HCT116 (cell line): ENCODE measurements around the gene TACC2. TPM values are rescaled to one million over a fixed set of nuclear protein-coding genes. Genes with fewer than 3 reads are reported as not detected.
"Not testable (repeated sequence)": the region's sequence is repeated elsewhere in the genome, so short reads cannot be mapped to it uniquely, and the experiment has no call there.

Experiments
- ATAC-seq: fragments of 200-7000 bp; cut with Tn5 transposase; 2 replicates; pipeline ENCODE4 v1.9.1; 2020; ENCODE audit warnings: mild to moderate bottlenecking, moderate library complexity
- BruUV-seq: library from RNA; stranded (reverse); fragments of 400-500 nt; replicated peaks from 2 replicates; lab custom pipeline; 2021; lab: Mats Ljungman, UMichigan
- CTCF ChIA-PET: fragments of 300-600 bp; sonication (Branson Sonifier 250); formaldehyde crosslinking; loops from one replicate; lab custom pipeline; 2021; ENCODE audit warnings: antibody characterized with exemption; lab: Charles Lee
- POLR2A ChIA-PET: fragments of 300-600, 350-600 bp; sonication (Branson Sonifier 250); formaldehyde crosslinking; loops from one replicate; lab custom pipeline; 2021; ENCODE audit warnings: antibody characterized with exemption; lab: Charles Lee
- RAD21 ChIA-PET, 2 experiments: fragments of 300-600 bp; sonication (Branson Sonifier 250); formaldehyde crosslinking; loops; one replicate each; lab custom pipeline; 2023; ENCODE audit warnings: low total read pairs in 2 of 2; ENCODE audit not compliant: uncharacterized antibody in 2 of 2, unreplicated experiment in 2 of 2, low non-redundant PET in 1 of 2; lab: Charles Lee
- DNase-seq: peaks from one replicate; pipeline ENCODE4 v3.0.0-alpha.2; 2010; ENCODE audit warnings: low read depth, low spot score
- H2AFZ ChIP-seq: fragments of 200-600 bp; shearing (Covaris generic), sonication (generic); 2 replicates; pipeline ENCODE4 v1.6.1; 2017; ENCODE audit warnings: low read depth, mixed run types, mixed read lengths, antibody characterized with exemption, low read length; ENCODE audit not compliant: poor library complexity, severe bottlenecking
- H3K27ac ChIP-seq: 2 replicates; pipeline ENCODE4 v1.5.1; 2012; ENCODE audit warnings: low read depth, low read length
- H3K27me3 ChIP-seq: fragments of 200-600 bp; sonication (generic); 2 replicates; pipeline ENCODE4 v1.6.1; 2016; ENCODE audit warnings: mixed run types, low read length, mixed read lengths; ENCODE audit not compliant: insufficient read depth
- H3K36me3 ChIP-seq, 2 experiments: fragments of 200-500 bp in 1 of 2; fragments of 200-600 bp in 1 of 2; sonication (Bioruptor generic) in 1 of 2; sonication (generic) in 1 of 2; 2 replicates each; pipeline versions ENCODE4 v1.5.1 to v1.6.1; 2014 to 2016; ENCODE audit warnings: low read length in 2 of 2, inconsistent platforms in 1 of 2, mixed read lengths in 1 of 2, mixed run types in 1 of 2; ENCODE audit not compliant: insufficient read depth in 2 of 2, control insufficient read depth in 1 of 2
- H3K4me1 ChIP-seq, 2 experiments: fragments of 200-600 bp in 1 of 2; sonication (generic) in 1 of 2; 2 replicates each; pipeline versions ENCODE4 v1.5.1 to v1.6.1; 2012 to 2017; ENCODE audit warnings: low read length in 2 of 2, inconsistent platforms in 1 of 2, mild to moderate bottlenecking in 1 of 2, mixed read lengths in 1 of 2, mixed run types in 1 of 2, moderate library complexity in 1 of 2; ENCODE audit not compliant: insufficient read depth in 2 of 2, control insufficient read depth in 1 of 2
- H3K4me2 ChIP-seq: fragments of 200-600 bp; sonication (generic); 2 replicates; pipeline ENCODE4 v1.6.1; 2017; ENCODE audit warnings: mixed run types, low read length, mixed read lengths
- H3K4me3 ChIP-seq, 2 experiments: fragments of 200-600 bp in 1 of 2; sonication (generic) in 1 of 2; replicated peaks in 1 of 2; 2 replicates each; pipeline ENCODE4 v1.5.1; 2011 to 2016; ENCODE audit warnings: low read length in 2 of 2, control low read depth in 1 of 2, low read depth in 1 of 2, mild to moderate bottlenecking in 1 of 2, mixed read lengths in 1 of 2, mixed run types in 1 of 2
- H3K79me2 ChIP-seq: fragments of 200-600 bp; sonication (generic); 2 replicates; pipeline ENCODE4 v1.6.1; 2017; ENCODE audit warnings: mild to moderate bottlenecking, mixed run types, low read length, moderate library complexity, mixed read lengths; ENCODE audit not compliant: insufficient read depth
- H3K9ac ChIP-seq: fragments of 200-600 bp; sonication (generic); 2 replicates; pipeline ENCODE4 v1.6.1; 2016; ENCODE audit warnings: low read length, mixed read lengths
- H3K9me2 ChIP-seq: fragments of 200-600 bp; sonication (generic), shearing (Covaris generic); 2 replicates; pipeline ENCODE4 v1.6.1; 2017; ENCODE audit warnings: mixed run types, mild to moderate bottlenecking, moderate library complexity; ENCODE audit not compliant: insufficient read depth
- H3K9me3 ChIP-seq, 2 experiments: fragments of 200-500 bp in 1 of 2; fragments of 200-600 bp in 1 of 2; sonication (Bioruptor generic) in 1 of 2; sonication (generic) in 1 of 2; 2 replicates each; pipeline ENCODE4 v1.6.1; 2014 to 2017; ENCODE audit warnings: low read length in 2 of 2, mixed read lengths in 2 of 2, inconsistent platforms in 1 of 2, low read depth in 1 of 2, mild to moderate bottlenecking in 1 of 2, mixed run types in 1 of 2, moderate library complexity in 1 of 2; ENCODE audit not compliant: control insufficient read depth in 1 of 2, insufficient read depth in 1 of 2
- H4K20me1 ChIP-seq: fragments of 200-600 bp; sonication (generic), shearing (Covaris generic); 2 replicates; pipeline ENCODE4 v1.6.1; 2017; ENCODE audit warnings: mixed run types, mild to moderate bottlenecking, moderate library complexity; ENCODE audit not compliant: insufficient read depth
- CBX3 ChIP-seq: IDR thresholded peaks from 2 replicates; pipeline ENCODE4 v1.6.1; 2012; ENCODE audit warnings: low read depth
- CEBPB ChIP-seq: IDR thresholded peaks from 2 replicates; pipeline ENCODE4 v1.6.1; 2012; ENCODE audit warnings: low read depth
- CTCF ChIP-seq, 3 experiments: fragments of 200-600 bp in 1 of 3; sonication (generic) in 1 of 3; IDR thresholded peaks in 2 of 3; conservative IDR thresholded peaks in 1 of 3; 2 replicates each; pipeline ENCODE4 v1.5.1; 2012 to 2017; ENCODE audit warnings: low read depth in 2 of 3, low read length in 2 of 3, antibody characterized with exemption in 1 of 3, borderline replicate concordance in 1 of 3, control low read depth in 1 of 3, mild to moderate bottlenecking in 1 of 3, mixed read lengths in 1 of 3, mixed run types in 1 of 3, moderate library complexity in 1 of 3; ENCODE audit not compliant: insufficient read depth in 1 of 3
- FOSL1 ChIP-seq: IDR thresholded peaks from 2 replicates; pipeline ENCODE4 v1.6.1; 2012; ENCODE audit warnings: low read depth
- JUND ChIP-seq: IDR thresholded peaks from 2 replicates; pipeline ENCODE4 v1.6.1; 2012
- POLR2A ChIP-seq: IDR thresholded peaks from 2 replicates; pipeline ENCODE4 v1.7.0; 2011; ENCODE audit warnings: borderline replicate concordance; ENCODE audit not compliant: insufficient read depth, insufficient read length; ENCODE audit errors: extremely low read depth
- POLR2AphosphoS5 ChIP-seq: IDR thresholded peaks from 2 replicates; pipeline ENCODE4 v1.6.1; 2011; ENCODE audit warnings: mild to moderate bottlenecking, low read depth, low read length, moderate library complexity
- RAD21 ChIP-seq: IDR thresholded peaks from 2 replicates; pipeline ENCODE4 v1.6.1; 2012; ENCODE audit warnings: low read depth, mild to moderate bottlenecking
- SIN3A ChIP-seq: IDR thresholded peaks from 2 replicates; pipeline ENCODE4 v1.6.1; 2012; ENCODE audit warnings: low read depth
- YY1 ChIP-seq: IDR thresholded peaks from 2 replicates; pipeline ENCODE4 v1.6.1; 2011; ENCODE audit warnings: low read length, low read depth, moderate library complexity, mild to moderate bottlenecking; ENCODE audit not compliant: insufficient replicate concordance; ENCODE audit errors: extremely low read depth
- ZBTB33 ChIP-seq: IDR thresholded peaks from 2 replicates; pipeline ENCODE4 v1.6.1; 2011; ENCODE audit warnings: mild to moderate bottlenecking, low read length, moderate library complexity; ENCODE audit not compliant: insufficient replicate concordance; ENCODE audit errors: extremely low read depth
- intact Hi-C: fragments of 100-400 bp; cut with micrococcal nuclease; formaldehyde crosslinking; loops from 2 replicates; pipeline ENCODE4 v1.10.0; 2022
- total RNA-seq: library from RNA; stranded (reverse); gene quantifications from one replicate; pipeline ENCODE4 v1.2.1, GENCODE V29; 2021; ENCODE audit not compliant: unreplicated experiment

TACC2 gene
- total RNA-seq, 1 experiment from 2014 or later: 38.6 TPM

GRCh38 chr10:122201401-122201800 is 212.4 kb downstream of the TACC2 start (continued):
- no peak for TF ChIP-seq CTCF (IDR thresholded peaks at IDR 0.05 in 2 of 3, conservative IDR thresholded peaks at IDR 0.05 in 1 of 3; ENCODE audit: borderline replicate concordance in 1 of 3, insufficient read depth in 1 of 3, low read depth in 2 of 3, low read length in 2 of 3)
- TF ChIP-seq ZBTB33: no peak
- TF ChIP-seq CBX3: no peak
- TF ChIP-seq YY1: no peak
- no peak for TF ChIP-seq RAD21
- no peak for TF ChIP-seq POLR2A
- no peak for TF ChIP-seq JUND
- TF ChIP-seq FOSL1: no peak
- TF ChIP-seq POLR2AphosphoS5: no peak
- TF ChIP-seq CEBPB: no peak
- no peak for TF ChIP-seq SIN3A

GRCh38 chr10:122203180-122203579 is 214.2 kb downstream of the TACC2 start:
- H3K4me2 ChIP-seq, H2AFZ ChIP-seq, H3K4me3 ChIP-seq, H3K27me3 ChIP-seq, POLR2A ChIA-PET, H3K27ac ChIP-seq, RAD21 ChIA-PET, H3K9me2 ChIP-seq, DNase-seq, H3K9me3 ChIP-seq, BruUV-seq, H3K79me2 ChIP-seq, H4K20me1 ChIP-seq, CTCF ChIA-PET, intact Hi-C loops, H3K4me1 ChIP-seq, H3K9ac ChIP-seq, ATAC-seq, H3K36me3 ChIP-seq: not testable (repeated sequence)
